T-helper 2 cell treated with Interferon-gamma antibody and Interleukin-4, amounts not matched to agents 100 ng/mL and 5 ng/mL, for 36 hours (primary cell): ENCODE measurements around the gene MAPT. TPM values are rescaled to one million over a fixed set of nuclear protein-coding genes. Genes with fewer than 3 reads are reported as not detected.
"Not testable (repeated sequence)": the region's sequence is repeated elsewhere in the genome, so short reads cannot be mapped to it uniquely, and the experiment has no call there.

Experiments
- intact Hi-C: fragments of 100-400 bp; cut with micrococcal nuclease; formaldehyde crosslinking; loops from one replicate; pipeline ENCODE4 v1.15.1; 2023
- total RNA-seq: library from RNA; stranded (reverse); gene quantifications from 2 replicates; pipeline ENCODE4 v1.2.3, GENCODE V29; 2022

The MAPT gene
- total RNA-seq, 1 donor from 2014 or later: 0.20 TPM

DNA sequence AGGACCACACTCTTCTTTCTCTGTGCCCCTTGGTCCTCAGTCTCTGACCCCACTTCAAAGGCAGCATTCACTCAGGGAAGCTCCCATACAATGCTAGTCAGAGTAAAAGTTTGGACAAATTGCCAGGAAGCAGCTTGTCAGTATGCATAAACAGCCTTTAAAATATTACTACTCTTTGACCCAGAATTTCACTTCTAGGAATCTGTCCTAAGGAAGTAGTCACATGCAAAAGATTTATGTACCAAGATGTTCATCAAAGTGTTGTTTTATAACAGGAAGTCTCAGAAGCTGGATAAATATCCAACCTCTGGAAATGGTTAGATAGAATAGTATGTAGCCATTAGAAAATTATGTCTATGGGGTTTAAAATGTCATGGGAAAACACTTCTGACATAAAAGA lies 31.0 kb downstream of the MAPT start:
- intact Hi-C loops: no loop called here

DNA sequence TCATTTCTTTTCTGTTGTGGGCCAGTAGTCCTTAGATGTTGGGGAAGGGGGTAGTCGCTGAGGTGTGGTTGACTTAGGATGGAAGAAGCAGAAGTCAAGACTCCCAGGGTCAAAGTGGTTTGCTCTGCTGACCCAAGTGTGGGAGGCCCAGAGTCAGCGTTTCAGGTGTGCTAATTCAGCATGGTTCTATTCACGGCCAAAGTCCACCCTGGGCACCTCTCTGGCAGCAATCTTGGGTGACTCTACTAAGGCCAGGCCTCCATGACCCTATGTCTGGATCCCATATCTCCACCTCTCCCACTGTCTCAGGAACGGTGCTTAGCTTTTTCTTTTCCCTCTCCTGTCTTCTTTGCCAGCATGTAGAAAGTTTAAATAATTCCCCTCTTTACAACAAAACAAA lies 32.9 kb downstream of the MAPT start:
- intact Hi-C loops: no loop called here

DNA sequence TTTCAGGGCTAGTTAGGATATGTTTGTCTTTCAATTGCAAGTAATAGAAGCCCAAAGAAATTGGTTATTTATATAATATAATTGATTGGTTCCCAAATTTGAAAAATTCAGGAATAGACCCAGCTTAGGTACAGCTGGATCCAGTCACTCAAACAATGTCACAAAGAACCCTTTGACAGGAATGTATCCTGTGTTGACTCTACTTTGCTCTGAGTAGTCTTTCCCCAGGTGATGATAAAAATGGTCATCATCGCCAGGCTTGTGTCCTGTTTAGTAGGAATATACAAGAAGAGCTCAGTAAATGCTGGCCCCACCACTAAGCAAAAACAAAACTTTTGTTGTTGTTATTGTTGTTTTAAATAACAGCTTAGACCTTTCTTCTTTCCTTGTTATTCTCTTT lies 35.0 kb downstream of the MAPT start:
- intact Hi-C loops: no loop called here

DNA sequence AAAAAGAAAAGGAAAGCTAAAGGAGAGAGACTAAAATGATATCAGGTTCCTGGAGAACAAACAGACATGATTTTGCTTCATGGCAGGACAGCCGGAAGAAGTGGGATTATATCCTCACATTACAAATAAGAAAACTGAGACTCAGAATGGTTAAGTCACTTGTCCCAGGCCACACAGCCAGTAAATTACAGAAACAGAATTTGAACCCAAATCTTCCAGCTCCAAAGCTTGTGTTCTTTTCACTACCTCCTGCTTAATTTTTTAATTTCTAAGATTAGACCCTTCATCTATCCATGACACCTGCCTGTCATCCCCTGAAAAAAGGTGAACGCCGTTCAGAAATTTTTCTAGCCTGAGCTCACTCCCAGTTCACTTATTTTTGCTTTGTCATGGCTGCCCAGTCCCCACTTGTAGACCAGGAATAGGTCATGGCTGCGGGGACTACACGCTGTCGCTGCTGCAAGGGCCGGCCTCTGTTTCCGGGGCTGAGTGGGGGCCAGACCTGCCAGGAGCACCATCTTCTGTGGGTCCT lies 36.1 kb downstream of the MAPT start:
- intact Hi-C loops: no loop called here

DNA sequence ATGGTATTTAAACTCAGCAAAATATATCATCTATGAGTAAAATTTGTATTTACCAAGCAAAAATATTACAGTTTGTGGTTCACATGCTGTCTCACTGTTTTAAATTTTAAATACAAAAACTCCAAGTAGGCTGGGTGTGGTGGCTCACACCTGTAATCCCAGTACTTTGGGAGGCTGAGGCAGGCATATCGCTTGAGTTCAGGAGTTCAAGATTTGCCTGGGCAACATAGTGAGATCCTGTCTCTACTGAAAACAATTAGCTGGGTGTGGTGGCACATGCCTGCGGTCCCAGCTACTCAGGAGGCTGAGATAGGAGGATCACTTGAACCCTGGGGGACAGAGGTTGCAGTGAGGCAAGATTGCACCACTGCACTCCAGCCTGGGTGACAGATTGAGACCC lies 37.3 kb downstream of the MAPT start:
- intact Hi-C loops: no loop called here

DNA sequence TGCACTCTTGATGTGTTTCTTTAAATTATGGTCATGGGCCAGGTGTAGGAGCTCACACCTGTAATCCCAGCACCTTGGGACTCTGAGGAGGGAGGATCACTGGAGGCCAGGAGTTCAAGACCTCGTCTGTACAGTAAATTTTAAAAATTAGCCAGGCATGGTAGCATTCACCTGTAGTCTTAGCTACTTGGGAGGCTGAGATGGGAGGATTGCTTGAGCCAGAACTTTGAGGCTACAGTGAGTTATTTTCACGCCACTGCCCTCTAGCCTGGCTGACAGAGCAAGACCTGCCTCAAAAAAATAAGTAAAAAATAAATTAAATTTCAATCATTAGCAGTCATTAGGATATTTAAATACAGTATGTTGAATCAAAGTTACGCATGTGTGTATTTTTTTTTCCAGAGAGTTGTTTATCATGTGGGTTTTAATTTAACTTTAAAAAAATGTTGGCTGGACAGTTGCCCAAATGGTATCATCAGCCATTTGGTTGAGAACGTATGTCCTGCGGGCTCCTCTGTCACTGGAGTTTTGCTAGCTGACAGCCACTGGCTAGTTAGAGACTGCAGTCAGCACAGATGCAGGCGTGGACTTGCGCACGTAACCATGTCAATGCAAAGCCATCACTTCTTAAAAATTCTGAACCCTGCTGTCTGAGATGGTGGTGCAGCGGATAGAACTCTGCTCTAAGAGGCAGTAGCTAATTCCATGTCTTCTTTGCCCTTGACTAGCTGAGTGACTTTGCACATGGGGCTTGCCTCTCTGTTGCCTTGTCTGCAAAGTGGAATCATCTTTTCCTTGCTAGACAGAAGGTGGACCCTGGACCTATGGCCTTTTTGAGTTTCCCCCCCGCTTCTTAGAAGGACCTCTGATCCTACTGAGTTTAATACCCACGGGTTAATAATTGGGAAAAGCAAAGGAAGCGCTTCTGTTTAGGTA lies 40.0 kb downstream of the MAPT start:
- intact Hi-C loops: no loop called here

DNA sequence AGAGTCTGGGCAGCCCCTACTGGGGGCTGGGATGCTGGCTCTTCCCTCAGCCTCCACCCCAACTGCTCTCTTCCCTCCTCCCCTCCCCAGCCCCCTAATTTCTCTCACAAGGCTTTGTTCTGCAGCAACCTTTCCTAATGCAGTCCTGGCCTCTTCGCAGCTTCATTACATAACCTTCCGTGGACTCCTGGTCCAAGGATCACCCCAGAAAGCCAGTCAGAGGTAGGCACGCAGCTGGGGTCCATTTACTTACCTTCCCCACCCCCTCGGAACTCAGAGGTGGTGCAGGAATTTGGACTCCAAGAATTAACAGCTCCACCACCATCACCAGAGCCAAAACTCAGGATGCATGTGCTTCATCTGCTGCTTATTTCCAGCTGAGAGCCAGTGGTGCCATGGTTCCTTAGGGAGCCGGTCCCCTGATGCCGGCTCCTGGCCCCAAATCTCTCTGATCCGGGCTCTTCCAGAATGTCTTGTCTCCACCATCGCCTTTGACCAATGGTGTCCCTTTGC lies 40.9 kb downstream of the MAPT start:
- intact Hi-C loops: no loop called here

DNA sequence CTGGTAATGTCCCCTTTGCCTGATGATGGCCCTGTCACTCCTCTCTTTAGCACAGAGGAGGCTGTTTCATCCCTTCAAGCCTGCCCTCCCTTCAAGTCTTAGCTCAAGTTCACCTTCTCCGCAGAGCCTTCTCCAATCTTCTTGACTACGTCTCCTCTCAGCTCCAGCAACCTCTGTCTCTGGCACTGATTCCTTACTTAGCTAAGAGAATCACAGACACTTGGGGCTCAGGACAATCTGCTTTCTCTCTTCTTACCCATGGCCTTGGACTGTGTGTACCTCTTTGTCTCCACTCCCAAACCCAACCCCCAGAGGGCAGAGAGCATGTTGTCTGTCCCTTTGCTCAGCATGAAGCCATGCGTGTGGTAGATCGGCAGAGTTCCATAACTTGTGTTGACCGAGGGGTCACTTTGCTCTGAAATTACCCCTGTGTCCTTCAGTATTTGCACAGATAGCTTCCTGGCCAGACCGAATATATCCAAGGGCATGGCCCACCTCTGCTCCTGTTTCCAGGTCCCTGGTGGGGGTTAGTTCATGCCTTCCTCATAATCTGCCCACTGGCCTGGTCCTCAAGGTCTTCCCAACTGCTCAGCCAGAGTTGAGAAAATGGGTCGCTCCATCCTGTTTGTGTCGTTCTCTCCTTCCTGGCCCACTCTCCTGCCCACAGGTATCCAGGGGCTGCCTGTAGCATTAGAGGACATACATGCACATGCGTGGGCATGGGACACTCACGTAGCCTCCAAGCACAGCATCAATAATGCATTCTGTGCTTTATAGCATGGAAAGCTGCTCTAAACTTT lies 41.6 kb downstream of the MAPT start:
- intact Hi-C loops: no loop called here

DNA sequence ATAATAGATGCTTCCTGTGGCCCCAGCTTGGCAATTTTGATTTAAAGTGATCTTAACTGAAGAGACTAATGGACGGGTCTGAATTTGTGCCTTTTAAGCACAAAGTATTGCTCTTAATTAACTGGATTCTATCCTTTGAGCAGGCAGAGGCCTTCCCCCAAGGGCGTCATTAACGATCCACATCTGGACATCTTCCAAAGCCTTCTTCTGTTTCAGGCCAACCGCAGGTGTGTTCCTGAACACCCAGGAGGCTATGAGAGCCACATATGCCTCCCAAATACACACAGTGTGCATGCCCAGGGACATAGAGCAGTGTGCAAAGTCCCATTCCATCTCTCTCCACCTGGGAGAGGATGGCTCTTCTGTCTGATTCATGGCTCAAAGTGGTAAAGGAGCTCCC lies 42.3 kb downstream of the MAPT start:
- intact Hi-C loops: no loop called here

DNA sequence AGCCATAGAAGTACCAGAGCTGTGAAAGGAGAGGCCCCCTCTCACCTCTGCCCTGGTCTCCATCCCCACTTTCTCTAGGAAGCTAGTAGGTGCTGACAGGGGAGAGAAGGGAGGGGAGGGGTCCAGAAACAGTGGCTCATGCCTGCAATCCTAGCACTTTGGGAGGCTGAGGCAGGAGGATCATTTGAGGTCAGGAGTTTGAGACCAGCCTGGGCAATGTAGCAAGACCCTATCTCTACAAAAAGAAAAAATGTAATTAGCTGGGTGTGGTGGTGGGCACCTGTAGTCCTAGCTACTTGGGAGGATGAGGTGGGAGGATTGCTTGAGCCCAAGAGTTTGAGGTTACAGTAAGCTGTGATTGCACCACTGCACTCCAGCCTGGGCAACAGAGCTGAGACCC lies 42.8 kb downstream of the MAPT start:
- intact Hi-C loops: not testable (repeated sequence)

DNA sequence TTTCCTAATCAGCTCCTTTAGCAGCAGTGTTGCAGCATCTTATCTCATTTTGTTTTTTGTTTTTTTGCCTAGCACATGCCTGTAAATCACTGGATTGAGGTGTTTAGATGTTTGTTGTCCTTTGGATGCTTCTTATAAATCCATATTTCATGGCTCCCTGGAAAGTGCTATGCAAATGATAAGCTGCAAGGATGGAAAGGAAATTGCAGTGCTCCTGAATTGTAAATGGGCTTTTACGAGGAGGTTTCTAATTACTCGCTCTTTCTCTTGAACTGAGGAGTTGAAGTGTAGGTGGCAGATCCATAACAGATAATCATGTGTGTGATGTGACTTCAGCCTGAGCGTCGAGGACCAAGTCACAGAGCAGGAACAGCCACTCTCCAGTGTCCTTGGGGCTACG lies 45.0 kb downstream of the MAPT start:
- intact Hi-C loops: no loop called here

DNA sequence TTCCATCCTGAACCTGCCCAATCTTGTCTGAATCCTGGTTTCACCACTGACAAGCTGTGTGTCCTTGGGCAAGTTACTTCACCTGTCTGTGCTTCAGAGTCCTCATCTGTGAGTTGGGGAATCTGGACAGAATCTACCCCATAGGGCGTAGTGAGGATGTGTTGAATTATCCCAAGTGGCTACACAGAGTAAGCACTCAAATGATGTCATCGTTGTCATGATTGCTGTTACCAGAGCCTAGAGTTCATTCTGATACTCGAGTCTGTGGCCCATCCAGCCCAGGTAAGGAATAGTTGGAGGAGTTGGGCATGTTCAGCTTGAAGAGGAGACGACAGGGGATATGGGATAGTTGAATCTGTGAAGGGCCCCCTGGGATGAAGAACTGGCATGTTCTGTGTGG lies 45.9 kb downstream of the MAPT start:
- intact Hi-C loops: no loop called here

DNA sequence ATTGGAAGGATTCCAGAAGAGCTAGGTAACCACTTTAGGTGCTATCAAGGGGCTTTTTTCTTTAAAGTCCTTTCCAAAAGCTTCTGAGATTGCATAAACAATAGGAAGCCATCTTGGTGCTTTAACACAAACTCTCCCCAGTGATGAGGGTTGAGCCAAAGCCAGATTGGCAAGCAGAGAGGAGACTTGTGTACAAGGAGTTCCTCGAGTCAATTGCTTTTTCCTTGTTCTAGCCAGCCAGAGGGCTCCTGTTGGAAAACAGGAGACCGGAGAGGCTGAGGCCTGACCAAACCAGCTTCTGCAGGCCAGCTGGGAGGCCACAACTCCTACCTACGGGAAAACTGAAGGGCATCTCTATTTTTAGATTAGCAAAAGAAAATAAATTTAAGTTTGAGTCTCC lies 46.5 kb downstream of the MAPT start:
- intact Hi-C loops: no loop called here

DNA sequence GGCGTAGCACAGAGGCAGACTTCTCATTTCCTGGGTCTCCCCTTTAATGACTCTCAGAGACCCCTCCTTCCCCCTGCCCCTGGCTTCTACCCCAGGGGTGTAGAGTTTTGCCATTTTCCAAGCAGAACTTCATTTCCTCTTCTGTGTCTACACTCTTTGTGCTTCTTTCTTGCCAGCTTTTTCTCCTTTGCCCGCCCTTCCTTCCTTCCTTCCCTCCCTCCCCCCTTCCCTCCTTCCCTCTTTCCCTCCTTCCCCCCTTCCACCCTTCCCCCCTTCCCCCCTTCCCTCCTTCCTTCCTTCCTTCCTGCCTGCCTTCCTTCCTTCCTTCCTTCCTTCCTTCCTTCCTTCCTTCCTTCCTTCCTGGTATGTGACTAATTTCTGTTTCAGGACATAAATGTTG lies 47.0 kb downstream of the MAPT start:
- intact Hi-C loops: no loop called here

DNA sequence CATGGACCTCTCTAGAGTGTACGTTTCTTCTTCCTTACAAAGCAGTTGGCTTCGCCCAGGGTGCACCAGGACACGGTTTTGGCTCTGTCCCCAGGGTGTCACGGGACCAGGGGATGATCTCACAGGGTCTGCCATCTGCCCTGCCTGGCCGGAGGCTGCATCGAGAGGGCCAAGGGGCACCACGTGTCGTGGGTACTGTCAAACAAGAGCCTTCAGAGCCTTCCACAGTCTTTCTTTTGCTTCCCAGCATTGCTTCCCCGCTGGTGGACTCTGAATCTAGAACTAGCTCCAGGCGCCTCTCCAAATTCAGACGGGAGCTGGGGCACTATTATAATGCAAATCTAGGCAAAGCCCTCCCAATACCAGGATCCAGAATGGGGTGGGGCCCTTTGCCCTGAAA lies 47.9 kb downstream of the MAPT start:
- intact Hi-C loops: no loop called here

DNA sequence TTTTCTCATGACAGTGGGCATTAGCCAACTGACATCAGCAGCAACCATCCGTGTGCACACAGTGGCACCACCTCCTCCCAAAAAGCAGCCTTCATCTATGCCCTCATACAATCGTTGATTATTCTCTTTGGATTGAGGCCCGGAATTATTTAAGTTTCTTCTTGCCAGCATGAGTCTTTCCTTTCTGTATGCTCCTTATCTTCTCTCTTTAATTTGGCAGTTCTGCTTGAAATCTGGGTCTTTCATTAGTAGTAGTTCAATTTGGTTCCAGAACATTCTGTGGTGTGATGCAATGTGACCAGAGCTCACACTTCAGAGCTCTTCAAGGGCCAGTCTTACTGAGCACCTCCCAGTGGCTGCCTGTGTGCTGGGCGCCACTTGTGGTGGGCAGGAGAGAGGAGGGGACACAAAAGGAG lies 52.5 kb downstream of the MAPT start:
- intact Hi-C loops: no loop called here

DNA sequence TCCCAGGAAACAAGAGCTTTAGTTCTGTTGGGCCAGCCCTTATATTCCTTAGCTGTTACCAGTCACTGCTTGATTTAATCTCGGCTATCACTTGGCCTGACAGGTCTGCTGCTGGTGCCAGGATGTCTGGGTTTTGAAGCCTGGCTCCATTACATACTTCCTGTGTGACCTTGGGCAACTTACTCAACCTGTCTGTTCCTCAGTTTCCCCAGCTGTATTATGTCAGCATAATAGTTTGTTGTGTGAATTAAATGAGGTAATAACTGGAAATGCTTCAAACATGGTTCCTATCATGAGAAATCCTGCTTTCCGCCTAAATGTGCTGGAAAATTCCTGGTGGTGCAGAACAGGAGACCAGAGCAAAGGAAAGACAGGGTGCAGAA lies 54.1 kb downstream of the MAPT start:
- intact Hi-C loops: no loop called here

DNA sequence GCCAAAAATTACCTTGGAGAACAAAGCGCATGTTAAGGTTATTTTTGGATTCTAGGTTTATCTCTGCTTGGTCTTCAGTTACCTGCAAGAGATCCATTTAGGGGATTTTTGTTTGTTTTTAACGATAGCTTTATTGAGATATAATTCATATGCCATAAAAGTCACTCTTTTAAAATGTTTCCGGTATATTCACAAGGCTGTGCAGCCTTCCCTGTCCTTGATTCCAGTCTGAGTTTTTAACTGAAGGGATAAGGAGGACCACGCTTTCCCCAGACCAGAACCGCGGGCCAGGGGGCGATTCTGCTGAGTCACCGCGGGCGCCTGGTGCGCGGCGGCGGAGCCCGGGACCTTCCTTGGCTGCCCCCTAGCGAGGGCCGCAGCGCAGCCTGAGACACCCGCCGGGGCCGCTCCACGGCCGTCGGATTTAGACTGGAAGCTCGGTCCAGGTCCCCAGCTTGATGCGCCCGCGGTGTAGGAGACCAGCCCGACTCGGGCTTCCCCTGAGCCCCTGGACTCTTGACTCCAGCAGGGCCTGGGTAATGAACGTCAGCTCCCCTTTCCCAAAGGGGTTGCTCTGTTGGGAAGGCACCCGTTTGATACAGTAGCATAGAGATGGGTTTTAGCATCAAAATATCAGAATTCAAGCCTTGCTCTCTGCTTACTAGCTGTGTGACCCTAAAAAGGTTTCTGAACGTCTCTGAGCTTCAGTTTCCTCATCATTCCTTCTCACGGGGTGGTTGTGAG lies 54.7 kb downstream of the MAPT start:
- intact Hi-C loops: no loop called here

DNA sequence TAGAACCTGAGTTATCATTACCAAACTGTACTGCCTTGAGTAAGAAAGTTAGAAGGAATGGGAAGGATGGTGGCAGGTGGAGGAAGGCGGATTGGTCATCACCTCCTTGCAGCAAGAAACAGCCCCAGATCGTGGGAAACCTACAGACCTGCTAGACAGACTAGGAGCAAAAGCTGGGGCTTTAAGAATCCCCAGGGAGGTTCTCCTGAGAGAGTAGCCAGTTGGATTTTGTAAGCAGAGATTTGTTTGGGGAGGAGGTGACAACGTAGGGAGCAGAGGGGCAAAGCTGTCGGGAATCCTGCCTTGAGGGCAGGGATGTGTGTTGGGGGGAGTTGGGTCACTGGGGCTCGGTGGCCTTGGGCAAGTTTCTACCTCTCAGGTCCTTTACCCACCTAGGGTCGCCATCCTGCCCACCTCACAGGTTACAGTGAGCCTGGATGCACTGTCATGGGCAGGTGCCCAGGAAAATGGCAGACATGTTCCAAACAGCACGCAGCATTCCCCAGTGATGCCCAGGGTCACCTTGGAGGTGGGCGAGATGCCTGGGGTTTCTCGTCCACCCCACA lies 55.5 kb downstream of the MAPT start:
- intact Hi-C loops: no loop called here

DNA sequence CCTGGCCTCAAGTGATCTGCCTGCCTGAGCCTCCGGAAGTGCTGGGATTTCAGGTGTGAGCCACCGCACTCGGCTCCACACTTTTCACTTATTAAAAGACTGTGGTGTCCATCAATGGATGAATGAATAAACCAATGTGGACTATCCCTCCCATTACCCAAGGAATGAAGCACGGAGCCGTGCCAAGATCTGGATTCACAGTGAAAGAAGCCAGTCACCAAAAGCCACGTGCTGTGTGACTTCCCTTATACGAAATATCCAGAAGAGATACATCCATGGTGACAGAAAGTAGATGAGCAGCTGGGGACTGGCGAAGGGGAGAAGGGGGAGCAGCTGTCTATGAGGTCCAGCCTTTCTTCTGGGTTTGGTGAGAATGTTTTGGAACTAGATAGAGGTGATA lies 56.5 kb downstream of the MAPT start:
- intact Hi-C loops: no loop called here

DNA sequence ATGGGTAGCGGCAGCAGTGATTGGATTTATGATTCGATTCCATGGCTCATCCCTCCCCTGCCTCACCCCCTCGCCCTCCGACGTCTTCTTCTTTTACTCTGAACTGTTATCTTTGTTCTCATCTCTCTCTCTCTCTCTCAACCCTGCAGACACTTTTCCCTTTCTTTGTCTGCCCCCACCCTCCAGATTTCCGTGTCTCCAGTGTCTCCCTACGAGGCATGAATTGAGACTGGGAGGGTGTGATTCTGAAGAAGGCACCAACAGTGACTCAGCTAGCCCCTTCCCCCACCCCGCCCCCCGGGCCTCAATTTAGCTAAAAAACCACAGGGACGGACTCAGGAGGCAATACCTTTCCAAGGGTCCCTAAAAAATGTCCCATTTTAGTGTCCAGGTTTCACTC lies 57.0 kb downstream of the MAPT start:
- intact Hi-C loops: no loop called here
